Activated naive CD4-positive, alpha-beta T cell treated with anti-CD3 and anti-CD28 coated beads, Interleukin-2, amount 50 U/mL, for 24 hours (primary cell): ENCODE results near the gene AGBL1.
"Not testable (repeated sequence)": the region's sequence is repeated elsewhere in the genome, so short reads cannot be mapped to it uniquely, and the experiment has no call there.

Source experiments
- H3K27ac Mint-ChIP-seq: one replicate; pipeline ENCODE4 v1.8.0; 2021; ENCODE audit warnings: mild to moderate bottlenecking, mixed read lengths
- H3K27me3 Mint-ChIP-seq: one replicate; pipeline ENCODE4 v1.8.0; 2021; ENCODE audit warnings: mixed read lengths
- H3K36me3 Mint-ChIP-seq: one replicate; pipeline ENCODE4 v1.8.0; 2021; ENCODE audit warnings: mixed read lengths
- H3K4me1 Mint-ChIP-seq: one replicate; pipeline ENCODE4 v1.8.0; 2021; ENCODE audit warnings: mixed read lengths
- H3K4me3 Mint-ChIP-seq: one replicate; pipeline ENCODE4 v1.8.0; 2021; ENCODE audit warnings: mild to moderate bottlenecking, mixed read lengths
- H3K9me3 Mint-ChIP-seq: one replicate; pipeline ENCODE4 v1.8.0; 2021; ENCODE audit warnings: mixed read lengths

AGBL1 gene

GRCh38 chr15:86969364-86969763 lies 889.7 kb downstream of the AGBL1 start:
- H3K27ac Mint-ChIP-seq, result no peak overlapping the region
- H3K27me3 Mint-ChIP-seq, result no peaks in the 10 kb centered on the region
- H3K4me1 Mint-ChIP-seq, result no peaks in the 10 kb centered on the region
- peaks cover 11% of the 10 kb centered on the region for H3K9me3 Mint-ChIP-seq
- H3K36me3 Mint-ChIP-seq, result no peaks in the 10 kb centered on the region
- no peak overlapping the region for H3K4me3 Mint-ChIP-seq

GRCh38 chr15:86973284-86973844 lies 893.7 kb downstream of the AGBL1 start:
- H3K4me3 Mint-ChIP-seq, result no peak overlapping the region
- H3K27ac Mint-ChIP-seq, result no peak overlapping the region
- no peaks in the 10 kb centered on the region for H3K27me3 Mint-ChIP-seq
- H3K36me3 Mint-ChIP-seq, result no peaks in the 10 kb centered on the region
- H3K9me3 Mint-ChIP-seq, result peaks cover 11% of the 10 kb centered on the region
- no peaks in the 10 kb centered on the region for H3K4me1 Mint-ChIP-seq

GRCh38 chr15:86988033-86988432 lies 908.4 kb downstream of the AGBL1 start:
- Mint-ChIP-seq H3K9me3 (no peaks in the 10 kb centered on the region), H3K4me1 (no peaks in the 10 kb centered on the region), H3K4me3 (no peak overlapping the region), H3K27ac (no peak overlapping the region), H3K27me3 (peaks cover 15% of the 10 kb centered on the region), H3K36me3 (no peaks in the 10 kb centered on the region)

- H3K27ac Mint-ChIP-seq, result no peak overlapping the region
- peaks cover 33% of the 10 kb centered on the region for H3K9me3 Mint-ChIP-seq
- peaks cover 9% of the 10 kb centered on the region for H3K27me3 Mint-ChIP-seq
- H3K36me3 Mint-ChIP-seq, result peaks cover 2% of the 10 kb centered on the region
- no peaks in the 10 kb centered on the region for H3K4me1 Mint-ChIP-seq
- no peak overlapping the region for H3K4me3 Mint-ChIP-seq
Observed at GRCh38 chr15:87021751-87022150, 942.1 kb downstream of the AGBL1 start.

- H3K27me3 Mint-ChIP-seq, result peaks cover 5% of the 10 kb centered on the region
- H3K27ac Mint-ChIP-seq, result no peak overlapping the region
- H3K4me3 Mint-ChIP-seq, result no peak overlapping the region
- H3K9me3 Mint-ChIP-seq, result peaks cover 5% of the 10 kb centered on the region
- no peaks in the 10 kb centered on the region for H3K36me3 Mint-ChIP-seq
- H3K4me1 Mint-ChIP-seq, result no peaks in the 10 kb centered on the region
Observed at GRCh38 chr15:87031540-87032230, 952.0 kb downstream of the AGBL1 start.

- Mint-ChIP-seq H3K4me3 (no peak overlapping the region), H3K27me3 (peaks cover 6% of the 10 kb centered on the region), H3K4me1 (no peaks in the 10 kb centered on the region), H3K9me3 (peaks cover 5% of the 10 kb centered on the region), H3K27ac (no peak overlapping the region), H3K36me3 (no peaks in the 10 kb centered on the region)
Observed at GRCh38 chr15:87032295-87032694, 952.6 kb downstream of the AGBL1 start.

GRCh38 chr15:87033056-87033455 lies 953.4 kb downstream of the AGBL1 start:
- Mint-ChIP-seq H3K4me3 (no peak overlapping the region), H3K4me1 (no peaks in the 10 kb centered on the region), H3K9me3 (peaks cover 5% of the 10 kb centered on the region), H3K36me3 (no peaks in the 10 kb centered on the region), H3K27me3 (peaks cover 7% of the 10 kb centered on the region), H3K27ac (no peak overlapping the region)

GRCh38 chr15:87034886-87035285 lies 955.2 kb downstream of the AGBL1 start:
- Mint-ChIP-seq H3K27me3 (peaks cover 7% of the 10 kb centered on the region), H3K9me3 (peaks cover 5% of the 10 kb centered on the region), H3K4me3 (no peak overlapping the region), H3K36me3 (no peaks in the 10 kb centered on the region), H3K4me1 (no peaks in the 10 kb centered on the region), H3K27ac (no peak overlapping the region)

- no peak overlapping the region for H3K4me3 Mint-ChIP-seq
- H3K9me3 Mint-ChIP-seq, result peaks cover 5% of the 10 kb centered on the region
- H3K27ac Mint-ChIP-seq, result no peak overlapping the region
- peaks cover 6% of the 10 kb centered on the region for H3K27me3 Mint-ChIP-seq
- H3K4me1 Mint-ChIP-seq, result no peaks in the 10 kb centered on the region
- H3K36me3 Mint-ChIP-seq, result no peaks in the 10 kb centered on the region
Observed at GRCh38 chr15:87038404-87038803, 958.7 kb downstream of the AGBL1 start.

- not testable (repeated sequence) for H3K27ac Mint-ChIP-seq, H3K36me3 Mint-ChIP-seq, H3K4me3 Mint-ChIP-seq, H3K9me3 Mint-ChIP-seq, H3K27me3 Mint-ChIP-seq, H3K4me1 Mint-ChIP-seq
Observed at GRCh38 chr15:87042619-87043018, 962.9 kb downstream of the AGBL1 start.

GRCh38 chr15:87045746-87046145 lies 966.1 kb downstream of the AGBL1 start:
- H3K9me3 Mint-ChIP-seq, result no peaks in the 10 kb centered on the region
- no peaks in the 10 kb centered on the region for H3K4me1 Mint-ChIP-seq
- H3K27ac Mint-ChIP-seq, result no peak overlapping the region
- H3K4me3 Mint-ChIP-seq, result no peak overlapping the region
- no peaks in the 10 kb centered on the region for H3K27me3 Mint-ChIP-seq
- no peaks in the 10 kb centered on the region for H3K36me3 Mint-ChIP-seq

- Mint-ChIP-seq H3K4me3 (no peak overlapping the region), H3K27ac (no peak overlapping the region), H3K4me1 (no peaks in the 10 kb centered on the region), H3K27me3 (peaks cover 3% of the 10 kb centered on the region), H3K9me3 (no peaks in the 10 kb centered on the region), H3K36me3 (no peaks in the 10 kb centered on the region)
Observed at GRCh38 chr15:87047203-87047965, 967.7 kb downstream of the AGBL1 start.
